GM18951 (cell line): ENCODE measurements around the gene MTHFD2.
"Not testable (repeated sequence)": the region's sequence is repeated elsewhere in the genome, so short reads cannot be mapped to it uniquely, and the experiment has no call there.

Source experiments
- POLR2A ChIP-seq: IDR thresholded peaks from 4 replicates; pipeline ENCODE4 v1.6.1; 2011; ENCODE audit warnings: mild to moderate bottlenecking; ENCODE audit not compliant: insufficient read length, insufficient read depth; ENCODE audit errors: extremely low read depth
- in situ Hi-C: fragments of 300-500 bp; cut with MboI; formaldehyde crosslinking; loops from one replicate; pipeline ENCODE4 v1.12.0; 2022; ENCODE audit warnings: low sequenced_read_pairs, mixed read lengths, inconsistent platforms; ENCODE audit not compliant: unreplicated experiment

Gene MTHFD2

DNA sequence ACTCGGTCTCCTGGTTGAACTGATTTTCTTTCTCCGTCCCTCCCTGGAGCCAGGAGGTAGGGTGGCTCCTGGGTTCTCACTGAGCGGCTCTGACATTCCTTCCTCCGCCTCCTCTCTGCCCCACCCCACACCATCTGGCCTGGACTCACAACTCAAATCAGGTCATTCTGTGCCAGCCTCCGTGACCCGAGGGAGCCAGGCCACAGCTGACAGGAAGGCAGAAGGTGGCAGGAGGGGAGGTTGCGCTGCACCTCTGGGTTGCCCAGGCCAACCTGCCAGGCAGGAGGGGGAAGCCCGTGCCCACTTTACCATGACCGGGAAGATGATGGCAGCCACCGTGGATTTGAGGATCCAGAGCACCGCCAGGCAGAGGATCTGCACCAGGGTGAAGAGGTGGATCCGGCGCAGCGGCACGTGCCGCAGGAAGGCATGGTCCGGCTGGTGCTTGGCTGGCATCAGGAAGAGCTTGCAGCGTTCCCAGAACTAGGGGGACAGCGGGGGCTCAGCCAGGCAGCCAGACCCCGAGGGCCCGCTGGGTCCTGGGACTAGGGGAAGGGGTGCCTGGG is 28.3 kb downstream of the MTHFD2 start:
- in situ Hi-C loops: no loop called here
- no peak for TF ChIP-seq POLR2A

DNA sequence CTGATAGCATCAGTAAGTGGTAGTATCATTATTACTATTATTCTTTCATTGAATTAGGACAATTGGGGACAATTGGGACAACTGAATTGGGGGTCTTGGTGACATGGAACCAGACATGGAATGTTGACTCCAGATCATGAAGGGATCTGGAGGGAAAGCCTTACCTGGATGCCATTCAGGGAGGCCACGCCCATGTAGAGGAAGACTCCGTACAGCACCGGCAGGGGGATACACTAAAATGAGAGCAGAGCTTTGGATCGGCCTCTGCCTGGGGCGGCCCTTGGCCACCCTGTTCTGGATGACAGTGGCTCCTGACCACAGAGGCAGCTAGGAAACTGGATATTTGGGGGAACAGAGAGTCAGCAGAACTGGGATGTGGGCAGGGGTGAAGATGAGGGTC is 29.2 kb downstream of the MTHFD2 start:
- no peak for TF ChIP-seq POLR2A
- in situ Hi-C loops: no loop called here

DNA sequence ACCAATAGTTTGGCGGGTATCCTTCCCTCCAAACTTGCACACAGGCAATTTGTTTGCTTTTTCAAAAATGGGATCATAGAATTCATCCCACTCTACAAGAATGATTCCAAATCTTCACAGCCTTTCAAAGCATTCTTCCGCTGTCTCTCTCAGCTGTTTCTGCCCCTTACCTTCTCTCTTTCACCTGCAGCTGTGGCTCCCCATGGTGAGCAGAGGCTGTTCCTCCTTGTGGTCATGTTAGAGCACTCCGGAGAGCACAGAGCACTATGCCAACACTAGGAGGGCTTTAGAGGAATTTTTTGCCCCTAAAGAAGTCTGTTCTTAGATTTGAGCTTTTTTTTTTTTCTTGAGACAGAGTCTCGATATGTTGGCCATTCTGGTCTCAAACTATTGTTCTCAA is 30.4 kb downstream of the MTHFD2 start:
- no peak for TF ChIP-seq POLR2A
- in situ Hi-C loops: no loop called here

DNA sequence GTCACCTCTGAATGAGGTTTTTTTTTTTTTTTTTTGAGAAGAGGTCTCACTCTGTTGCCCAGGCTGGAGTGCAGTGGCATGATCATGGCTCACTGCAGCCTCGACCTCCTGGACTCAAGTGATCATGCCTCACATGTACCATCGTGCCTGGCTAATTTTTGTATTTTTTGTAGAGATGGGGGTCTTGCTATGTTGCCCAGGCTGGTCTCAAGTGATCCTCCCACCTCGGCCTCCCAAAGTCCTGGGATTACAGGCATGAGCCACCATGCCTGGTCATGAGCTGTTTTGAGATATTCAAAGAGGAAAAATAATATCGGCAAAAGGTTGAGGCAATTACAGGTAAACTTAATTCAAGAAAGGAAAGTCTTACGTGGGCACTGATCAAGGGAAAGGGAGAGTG is 31.4 kb downstream of the MTHFD2 start:
- in situ Hi-C loops: not testable (repeated sequence)

GRCh38 chr2:74232426-74232825 is 34.0 kb downstream of the MTHFD2 start:
- in situ Hi-C loops: no loop called here

GRCh38 chr2:74233648-74234047 is 35.2 kb downstream of the MTHFD2 start:
- in situ Hi-C loops: no loop called here
- TF ChIP-seq POLR2A: no peak

More at GRCh38 chr2:74232426-74232825, 34.0 kb downstream of the MTHFD2 start:
- no peak for TF ChIP-seq POLR2A

DNA sequence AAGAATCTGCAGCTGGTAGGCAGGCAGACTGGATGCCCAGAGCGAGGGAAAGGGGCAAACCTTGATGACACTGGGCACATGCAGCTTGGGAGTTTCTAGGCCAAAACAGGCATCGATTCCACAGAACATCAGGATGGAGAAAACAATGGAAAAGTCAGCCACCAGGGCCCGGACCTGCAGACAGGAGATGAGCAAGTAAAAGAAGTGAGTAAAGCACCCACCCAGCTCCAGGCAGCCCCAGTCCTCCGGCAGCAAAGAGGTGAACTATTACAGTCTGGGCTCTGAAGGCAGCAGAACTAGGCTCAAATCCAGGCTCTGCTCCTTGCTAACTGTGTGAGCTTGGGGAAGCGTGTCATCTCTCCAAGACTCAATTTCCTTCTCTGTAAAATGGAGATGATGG is 36.6 kb downstream of the MTHFD2 start:
- TF ChIP-seq POLR2A: no peak

DNA sequence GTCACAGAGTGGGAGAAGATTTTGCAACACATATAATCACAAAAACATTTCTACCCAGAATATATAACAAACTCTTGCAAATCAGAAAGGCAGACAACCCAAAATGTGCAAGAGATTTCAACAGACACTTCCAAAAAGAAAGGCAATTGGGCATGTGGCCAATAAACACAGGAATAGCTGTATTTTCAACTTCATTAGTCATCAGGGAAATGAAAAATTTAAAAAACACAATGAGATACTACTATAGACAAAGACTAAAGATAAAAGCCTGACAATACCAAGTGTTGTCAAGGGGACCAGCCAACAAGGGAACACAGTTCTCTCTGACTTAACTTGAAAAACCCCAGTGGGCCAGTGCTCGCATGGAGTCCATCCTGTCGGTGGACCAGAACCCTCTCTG is 40.5 kb downstream of the MTHFD2 start:
- TF ChIP-seq POLR2A: no peak
- in situ Hi-C loops: no loop called here

More for the DNA sequence above, 36.6 kb downstream of the MTHFD2 start:
- in situ Hi-C loops: no loop called here

GRCh38 chr2:74239346-74239745 is 40.9 kb downstream of the MTHFD2 start:
- no peak for TF ChIP-seq POLR2A
- in situ Hi-C loops: no loop called here

GRCh38 chr2:74242354-74243071 is 44.1 kb downstream of the MTHFD2 start:
- in situ Hi-C loops: no loop called here
- no peak for TF ChIP-seq POLR2A

DNA sequence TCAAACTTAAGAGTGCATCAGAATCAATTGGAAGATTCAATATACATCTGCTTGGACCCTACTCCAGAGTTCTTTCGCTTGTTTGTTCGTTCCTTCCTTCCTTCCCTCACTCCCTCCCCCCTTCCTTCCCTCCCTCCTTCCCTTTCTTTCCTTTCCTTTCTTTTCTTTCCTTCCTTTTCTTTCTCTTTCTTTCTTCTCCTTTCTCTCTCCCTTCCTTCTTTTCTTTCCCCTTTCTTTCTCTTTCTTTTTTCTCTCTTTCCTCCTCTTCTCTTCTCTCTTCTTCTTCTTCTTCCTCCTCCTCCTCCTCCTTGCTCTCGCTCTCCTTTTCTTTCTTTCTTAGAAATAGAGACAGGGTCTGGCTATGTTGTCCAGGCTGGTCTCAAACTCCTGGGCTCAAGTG is 45.9 kb downstream of the MTHFD2 start:
- in situ Hi-C loops: no loop called here

DNA sequence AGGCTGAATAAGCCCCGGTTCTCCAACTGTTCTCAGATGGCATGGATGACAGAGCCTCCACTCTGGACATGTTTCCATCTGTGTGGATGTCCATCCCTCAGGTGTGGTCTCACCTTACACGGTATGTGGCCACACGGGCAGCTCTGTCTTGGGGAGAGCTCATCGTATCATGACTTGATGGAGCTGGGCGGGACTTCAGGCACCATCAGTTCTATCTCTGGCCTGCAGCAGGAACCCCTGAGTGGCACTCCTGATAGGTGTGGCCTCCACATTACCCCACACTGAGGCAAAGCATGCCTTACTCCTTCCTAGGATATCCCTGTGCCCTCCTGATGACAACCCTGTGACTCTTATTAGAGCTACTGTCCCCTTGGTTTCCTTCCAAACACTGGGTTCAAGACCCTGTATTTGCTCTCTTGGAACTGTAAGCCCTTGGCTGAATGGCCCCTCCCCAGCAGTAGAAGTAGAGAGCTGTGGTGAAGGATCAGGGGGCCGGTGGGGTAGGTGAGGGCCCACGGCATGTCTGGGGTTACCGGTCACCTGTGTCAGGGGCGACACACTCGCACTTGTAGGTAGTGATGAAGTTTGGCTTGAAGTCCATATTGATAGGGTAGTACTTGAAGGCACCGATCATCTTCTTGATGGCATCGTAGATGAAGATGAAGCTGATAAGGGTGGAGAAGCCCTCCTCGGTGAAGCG is 48.2 kb downstream of the MTHFD2 start:
- in situ Hi-C loops: no loop called here
- TF ChIP-seq POLR2A: no peak

More for the DNA sequence above, 45.9 kb downstream of the MTHFD2 start:
- TF ChIP-seq POLR2A: no peak

DNA sequence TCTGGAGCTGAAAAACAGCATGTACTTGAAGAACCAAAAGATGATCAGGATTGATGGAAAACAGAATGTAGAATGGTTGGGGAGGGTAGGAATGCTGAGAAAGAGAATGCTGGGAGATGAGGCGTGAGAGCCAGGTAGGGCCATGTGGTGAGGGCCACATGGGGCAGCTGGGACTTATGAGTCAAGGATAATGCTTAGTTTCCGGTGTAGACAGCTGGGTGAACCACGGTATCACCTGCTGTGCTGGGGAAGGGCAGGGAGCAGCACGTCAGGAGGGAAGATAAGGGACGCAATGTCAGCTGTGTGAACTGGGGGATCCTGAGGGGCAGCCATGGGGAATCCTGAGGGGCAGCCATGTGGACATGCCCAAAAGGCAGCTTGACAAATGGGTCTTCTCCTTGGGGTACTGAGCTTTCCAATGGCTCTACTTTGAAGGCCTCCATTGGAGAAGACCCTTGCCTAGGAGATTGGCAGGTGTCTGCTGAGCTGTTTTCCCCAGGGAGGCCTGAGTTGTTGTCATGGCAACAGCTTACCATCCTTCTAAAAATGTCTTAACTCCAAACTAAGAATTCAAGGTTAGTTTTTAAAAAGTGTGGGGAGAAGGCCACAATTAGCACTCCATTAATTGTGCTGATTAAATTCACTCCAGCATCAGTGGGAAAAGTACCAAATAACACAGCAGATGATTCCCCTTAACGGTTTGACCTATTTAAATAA is 51.1 kb downstream of the MTHFD2 start:
- in situ Hi-C loops: no loop called here
- no peak for TF ChIP-seq POLR2A
